Ishikawa (cell line): ENCODE measurements around the gene RBP3.

Experiments
- CEBPB ChIP-seq: IDR thresholded peaks from 2 replicates; pipeline ENCODE4 v1.6.1; 2012
- CREB1 ChIP-seq: IDR thresholded peaks from 2 replicates; pipeline ENCODE4 v1.6.1; 2012; ENCODE audit warnings: low read depth
- EGR1 ChIP-seq: IDR thresholded peaks from 2 replicates; pipeline ENCODE4 v1.6.1; 2012
- EP300 ChIP-seq: IDR thresholded peaks from 2 replicates; pipeline ENCODE4 v1.6.1; 2012; ENCODE audit warnings: borderline replicate concordance
- FOXM1 ChIP-seq: IDR thresholded peaks from 2 replicates; pipeline ENCODE4 v1.6.1; 2012; ENCODE audit warnings: low read depth, borderline replicate concordance
- NFIC ChIP-seq: IDR thresholded peaks from 2 replicates; pipeline ENCODE4 v1.6.1; 2012
- RAD21 ChIP-seq: IDR thresholded peaks from 2 replicates; pipeline ENCODE4 v1.6.1; 2012; ENCODE audit warnings: low read depth
- TAF1 ChIP-seq: IDR thresholded peaks from 2 replicates; pipeline ENCODE4 v1.6.1; 2012; ENCODE audit warnings: low read depth, mild to moderate bottlenecking
- TCF12 ChIP-seq: IDR thresholded peaks from 2 replicates; pipeline ENCODE4 v1.6.1; 2012; ENCODE audit warnings: low read depth
- TEAD4 ChIP-seq: IDR thresholded peaks from 2 replicates; pipeline ENCODE4 v1.6.1; 2012
- YY1 ChIP-seq: IDR thresholded peaks from 2 replicates; pipeline ENCODE4 v1.6.1; 2012; ENCODE audit warnings: low read depth
- ZBTB7A ChIP-seq: IDR thresholded peaks from 2 replicates; pipeline ENCODE4 v1.6.1; 2012; ENCODE audit warnings: low read depth
- TF ChIP-seq, protein P1 (sequence below): IDR thresholded peaks from 2 replicates; pipeline ENCODE4 v1.6.1; 2012
- TF ChIP-seq, protein P2 (sequence below): IDR thresholded peaks from 2 replicates; pipeline ENCODE4 v1.6.1; 2012
- TF ChIP-seq, protein P3 (sequence below): IDR thresholded peaks from 2 replicates; pipeline ENCODE4 v1.6.1; 2012; ENCODE audit warnings: low read depth, mild to moderate bottlenecking

The RBP3 gene

DNA sequence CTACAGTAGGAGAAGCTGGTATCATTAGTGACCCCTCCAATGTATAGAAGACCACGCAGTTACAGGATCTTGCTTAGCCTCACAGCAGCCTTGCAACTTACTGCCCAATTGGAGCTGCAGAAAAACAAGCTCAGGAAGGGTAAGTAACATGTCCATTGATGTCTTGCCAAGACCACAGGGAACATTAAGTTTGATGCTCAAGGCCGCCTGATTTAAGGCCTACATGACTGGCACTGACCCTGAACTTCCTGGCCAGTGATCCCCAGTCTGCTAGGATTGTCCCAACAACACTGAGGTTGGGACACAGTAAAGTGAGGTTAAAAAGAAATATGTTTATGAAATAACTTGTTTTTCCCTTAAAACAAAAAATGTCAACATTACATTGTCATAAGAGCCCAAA is 32.7 kb upstream of the RBP3 start:
- TF ChIP-seq, protein P1, sequence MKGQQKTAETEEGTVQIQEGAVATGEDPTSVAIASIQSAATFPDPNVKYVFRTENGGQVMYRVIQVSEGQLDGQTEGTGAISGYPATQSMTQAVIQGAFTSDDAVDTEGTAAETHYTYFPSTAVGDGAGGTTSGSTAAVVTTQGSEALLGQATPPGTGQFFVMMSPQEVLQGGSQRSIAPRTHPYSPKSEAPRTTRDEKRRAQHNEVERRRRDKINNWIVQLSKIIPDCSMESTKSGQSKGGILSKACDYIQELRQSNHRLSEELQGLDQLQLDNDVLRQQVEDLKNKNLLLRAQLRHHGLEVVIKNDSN, result no peak
- TF ChIP-seq EGR1 (no peak), CREB1 (no peak), TEAD4 (no peak), CEBPB (no peak), NFIC (no peak), EP300 (no peak), TAF1 (no peak), TCF12 (no peak), FOXM1 (no peak), RAD21 (no peak), ZBTB7A (no peak), YY1 (no peak)
- TF ChIP-seq, protein P2, sequence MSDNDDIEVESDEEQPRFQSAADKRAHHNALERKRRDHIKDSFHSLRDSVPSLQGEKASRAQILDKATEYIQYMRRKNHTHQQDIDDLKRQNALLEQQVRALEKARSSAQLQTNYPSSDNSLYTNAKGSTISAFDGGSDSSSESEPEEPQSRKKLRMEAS, result no peak
- TF ChIP-seq, protein P3, sequence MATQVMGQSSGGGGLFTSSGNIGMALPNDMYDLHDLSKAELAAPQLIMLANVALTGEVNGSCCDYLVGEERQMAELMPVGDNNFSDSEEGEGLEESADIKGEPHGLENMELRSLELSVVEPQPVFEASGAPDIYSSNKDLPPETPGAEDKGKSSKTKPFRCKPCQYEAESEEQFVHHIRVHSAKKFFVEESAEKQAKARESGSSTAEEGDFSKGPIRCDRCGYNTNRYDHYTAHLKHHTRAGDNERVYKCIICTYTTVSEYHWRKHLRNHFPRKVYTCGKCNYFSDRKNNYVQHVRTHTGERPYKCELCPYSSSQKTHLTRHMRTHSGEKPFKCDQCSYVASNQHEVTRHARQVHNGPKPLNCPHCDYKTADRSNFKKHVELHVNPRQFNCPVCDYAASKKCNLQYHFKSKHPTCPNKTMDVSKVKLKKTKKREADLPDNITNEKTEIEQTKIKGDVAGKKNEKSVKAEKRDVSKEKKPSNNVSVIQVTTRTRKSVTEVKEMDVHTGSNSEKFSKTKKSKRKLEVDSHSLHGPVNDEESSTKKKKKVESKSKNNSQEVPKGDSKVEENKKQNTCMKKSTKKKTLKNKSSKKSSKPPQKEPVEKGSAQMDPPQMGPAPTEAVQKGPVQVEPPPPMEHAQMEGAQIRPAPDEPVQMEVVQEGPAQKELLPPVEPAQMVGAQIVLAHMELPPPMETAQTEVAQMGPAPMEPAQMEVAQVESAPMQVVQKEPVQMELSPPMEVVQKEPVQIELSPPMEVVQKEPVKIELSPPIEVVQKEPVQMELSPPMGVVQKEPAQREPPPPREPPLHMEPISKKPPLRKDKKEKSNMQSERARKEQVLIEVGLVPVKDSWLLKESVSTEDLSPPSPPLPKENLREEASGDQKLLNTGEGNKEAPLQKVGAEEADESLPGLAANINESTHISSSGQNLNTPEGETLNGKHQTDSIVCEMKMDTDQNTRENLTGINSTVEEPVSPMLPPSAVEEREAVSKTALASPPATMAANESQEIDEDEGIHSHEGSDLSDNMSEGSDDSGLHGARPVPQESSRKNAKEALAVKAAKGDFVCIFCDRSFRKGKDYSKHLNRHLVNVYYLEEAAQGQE, result no peak

DNA sequence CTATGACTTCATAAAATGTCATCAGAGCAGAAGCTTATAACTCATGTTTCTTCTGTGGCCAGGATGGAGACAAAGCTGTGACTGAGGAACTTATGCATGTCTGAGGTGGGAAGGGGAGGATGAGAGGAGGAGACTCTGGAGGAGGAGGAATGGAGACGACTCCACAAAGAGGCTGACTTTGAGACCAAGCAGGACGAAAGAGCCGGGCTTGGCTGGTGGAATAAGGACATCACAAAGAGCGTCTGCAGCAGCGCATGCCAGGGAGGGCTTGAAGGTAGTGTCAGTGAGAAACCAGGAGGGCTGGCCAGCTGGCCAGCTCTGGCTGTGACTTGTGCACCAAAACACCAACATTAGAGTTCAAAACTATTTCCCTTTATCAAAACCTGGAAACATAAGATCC is 32.0 kb upstream of the RBP3 start:
- no peak for TF ChIP-seq CREB1
- no peak for TF ChIP-seq CEBPB
- TF ChIP-seq ZBTB7A, result no peak
- no peak for TF ChIP-seq TEAD4
- no peak for TF ChIP-seq FOXM1
- no peak for TF ChIP-seq YY1
- TF ChIP-seq RAD21, result no peak
- no peak for TF ChIP-seq TAF1
- no peak for TF ChIP-seq NFIC
- TF ChIP-seq, protein P1, result no peak
- TF ChIP-seq, protein P2, result no peak
- TF ChIP-seq, protein P3, result no peak
- no peak for TF ChIP-seq EGR1
- no peak for TF ChIP-seq EP300
- TF ChIP-seq TCF12, result no peak

DNA sequence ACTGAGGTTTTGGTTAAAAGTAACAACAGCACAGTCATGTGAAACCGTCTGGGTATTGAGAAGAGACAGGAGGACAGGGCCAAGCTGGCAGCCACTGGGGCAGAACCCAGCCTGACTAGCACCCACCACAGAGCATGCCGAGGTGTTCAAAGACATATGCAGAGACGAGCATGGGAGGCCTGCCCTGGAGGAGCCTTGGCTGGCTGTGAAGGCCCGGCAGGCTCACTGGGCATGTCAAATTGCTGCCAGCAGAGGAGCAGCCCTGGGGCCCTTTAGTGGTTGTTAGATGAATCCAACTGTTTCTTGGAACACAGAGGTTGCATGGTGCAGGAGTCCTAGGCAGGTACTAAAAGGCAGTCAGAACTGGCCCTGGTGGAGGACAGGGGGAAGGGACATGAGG is 30.9 kb upstream of the RBP3 start:
- TF ChIP-seq, protein P2, result no peak
- no peak for TF ChIP-seq CEBPB

DNA sequence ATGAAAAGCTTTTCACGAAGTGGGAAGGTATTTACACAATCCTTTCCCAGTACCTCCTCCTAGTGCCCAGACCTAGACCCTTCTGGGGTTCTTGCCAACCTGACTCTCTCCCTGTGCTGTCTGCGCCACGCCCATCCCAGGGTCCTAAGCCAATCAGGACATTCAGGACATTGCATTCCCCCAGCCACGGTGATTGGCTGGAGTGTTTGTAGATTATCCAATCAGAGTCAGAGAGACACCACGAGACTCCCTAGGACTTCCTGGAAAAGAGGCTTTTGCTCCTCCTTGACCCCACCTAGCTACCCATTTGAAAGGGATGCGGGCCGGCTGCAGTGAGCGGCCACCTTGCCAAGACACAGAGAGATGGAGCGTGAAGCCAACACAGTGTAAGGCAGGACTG is 29.5 kb upstream of the RBP3 start:
- TF ChIP-seq TAF1 (no peak), TEAD4 (no peak), CEBPB (no peak), FOXM1 (no peak), RAD21 (no peak), TCF12 (no peak), EP300 (no peak), EGR1 (no peak), NFIC (no peak), CREB1 (no peak)
- TF ChIP-seq, protein P2, result no peak
- TF ChIP-seq, protein P3, result no peak
- TF ChIP-seq, protein P1, result no peak
